KMS-11 (cell line): ENCODE results near the gene CDC42EP1.
A peak's percentile ranks its signal among the peaks of the same experiment; 100 is the strongest.

Experiments used
- H2AFZ ChIP-seq: fragments of 200-600 bp; sonication (generic); 2 replicates; pipeline ENCODE4 v1.6.1; 2016; ENCODE audit warnings: antibody characterized with exemption, mixed run types, low read depth
- H3K27ac ChIP-seq: fragments of 200-600 bp; sonication (generic); 2 replicates; pipeline ENCODE4 v1.6.1; 2016; ENCODE audit warnings: mild to moderate bottlenecking, mixed run types
- H3K27me3 ChIP-seq: fragments of 200-600 bp; sonication (generic); 2 replicates; pipeline ENCODE4 v1.6.1; 2017; ENCODE audit warnings: mild to moderate bottlenecking, low read depth, mixed run types, moderate library complexity; ENCODE audit not compliant: insufficient read depth
- H3K36me3 ChIP-seq: fragments of 200-600 bp; sonication (generic); 2 replicates; pipeline ENCODE4 v1.6.1; 2017; ENCODE audit warnings: mild to moderate bottlenecking, mixed run types; ENCODE audit not compliant: insufficient read depth
- H3K4me1 ChIP-seq: fragments of 200-600 bp; sonication (generic); 2 replicates; pipeline ENCODE4 v1.6.1; 2016; ENCODE audit warnings: mild to moderate bottlenecking, low read depth, mixed run types; ENCODE audit not compliant: poor library complexity, severe bottlenecking
- H3K4me2 ChIP-seq: fragments of 200-600 bp; sonication (generic); 2 replicates; pipeline ENCODE4 v1.7.0; 2016; ENCODE audit warnings: mild to moderate bottlenecking, mixed run types
- H3K4me3 ChIP-seq: fragments of 200-600 bp; sonication (generic); IDR thresholded peaks from 2 replicates; pipeline ENCODE4 v1.6.1; 2017; ENCODE audit warnings: low read depth, low read length, mixed read lengths; ENCODE audit not compliant: insufficient read depth
- H3K79me2 ChIP-seq: fragments of 200-600 bp; sonication (generic); 2 replicates; pipeline ENCODE4 v1.6.1; 2016; ENCODE audit warnings: low read depth, mixed run types; ENCODE audit not compliant: insufficient read depth
- H3K9ac ChIP-seq: fragments of 200-600 bp; sonication (generic); 2 replicates; pipeline ENCODE4 v1.6.1; 2016; ENCODE audit warnings: mild to moderate bottlenecking, mixed run types
- H4K20me1 ChIP-seq: fragments of 200-600 bp; sonication (generic); 2 replicates; pipeline ENCODE4 v1.6.1; 2016; ENCODE audit warnings: mild to moderate bottlenecking, mixed run types; ENCODE audit not compliant: insufficient read depth
- CTCF ChIP-seq: fragments of 200-600 bp; sonication (generic); conservative IDR thresholded peaks from 2 replicates; pipeline ENCODE4 v1.6.1; 2017; ENCODE audit warnings: low read depth, mild to moderate bottlenecking, antibody characterized with exemption, low read length, moderate library complexity, mixed read lengths

Gene CDC42EP1

GRCh38 chr22:37542959-37543358 is 17.3 kb upstream of the CDC42EP1 start:
- no peak overlapping the region for H3K4me2 ChIP-seq
- H3K4me1 ChIP-seq = peaks cover 41% of the 10 kb centered on the region
- H3K9ac ChIP-seq = no peak overlapping the region

GRCh38 chr22:37544955-37545702 is 15.2 kb upstream of the CDC42EP1 start:
- H2AFZ ChIP-seq = no peak overlapping the region
- H3K36me3 ChIP-seq = no peaks in the 10 kb centered on the region
- TF ChIP-seq CTCF = peak; percentile 74
- no peaks in the 10 kb centered on the region for H3K79me2 ChIP-seq
- H3K27me3 ChIP-seq = peaks cover under 1% of the 10 kb centered on the region; the same call in 1 of the 2 replicates
- H3K27ac ChIP-seq = no peak overlapping the region
- no peak overlapping the region for H3K4me3 ChIP-seq
- H3K9ac ChIP-seq = no peak overlapping the region
- no peaks in the 10 kb centered on the region for H4K20me1 ChIP-seq
- no peak overlapping the region for H3K4me2 ChIP-seq
- peaks cover 30% of the 10 kb centered on the region for H3K4me1 ChIP-seq

More at GRCh38 chr22:37542959-37543358, 17.3 kb upstream of the CDC42EP1 start:
- Histone ChIP-seq H3K27ac (no peak overlapping the region), H3K36me3 (no peaks in the 10 kb centered on the region), H3K4me3 (no peak overlapping the region), H2AFZ (no peak overlapping the region), H3K27me3 (peaks cover 4% of the 10 kb centered on the region; the same call in 1 of the 2 replicates), H3K79me2 (no peaks in the 10 kb centered on the region), H4K20me1 (no peaks in the 10 kb centered on the region)
- TF ChIP-seq CTCF = no peak

GRCh38 chr22:37545703-37546436 is 14.4 kb upstream of the CDC42EP1 start:
- Histone ChIP-seq H3K4me3 (no peak overlapping the region), H3K27me3 (peaks cover under 1% of the 10 kb centered on the region; the same call in 1 of the 2 replicates), H3K4me2 (no peak overlapping the region), H2AFZ (no peak overlapping the region), H3K36me3 (no peaks in the 10 kb centered on the region), H4K20me1 (no peaks in the 10 kb centered on the region), H3K27ac (no peak overlapping the region), H3K9ac (no peak overlapping the region), H3K79me2 (no peaks in the 10 kb centered on the region), H3K4me1 (peaks cover 35% of the 10 kb centered on the region)
- TF ChIP-seq CTCF = no peak

- Histone ChIP-seq H3K79me2 (no peaks in the 10 kb centered on the region), H3K9ac (no peak overlapping the region), H3K36me3 (no peaks in the 10 kb centered on the region), H3K4me1 (peaks cover 31% of the 10 kb centered on the region), H3K4me3 (no peak overlapping the region), H3K27me3 (peaks cover 8% of the 10 kb centered on the region; the same call in 1 of the 2 replicates), H3K4me2 (no peak overlapping the region), H3K27ac (no peak overlapping the region), H2AFZ (no peak overlapping the region), H4K20me1 (no peaks in the 10 kb centered on the region)
- no peak for TF ChIP-seq CTCF
Observed at GRCh38 chr22:37546437-37547250, 13.6 kb upstream of the CDC42EP1 start.
